GM19455 (cell line): ENCODE results near the gene ADAM12.

Experiments used
- ATAC-seq: cut with Tn5 transposase; IDR thresholded peaks from one replicate; pipeline ENCODE4 v1.9.1; 2021; ENCODE audit not compliant: unreplicated experiment

ADAM12 gene

GRCh38 chr10:126215746-126216631, 172.3 kb downstream of the ADAM12 start:
- ATAC-seq: no peak

DNA sequence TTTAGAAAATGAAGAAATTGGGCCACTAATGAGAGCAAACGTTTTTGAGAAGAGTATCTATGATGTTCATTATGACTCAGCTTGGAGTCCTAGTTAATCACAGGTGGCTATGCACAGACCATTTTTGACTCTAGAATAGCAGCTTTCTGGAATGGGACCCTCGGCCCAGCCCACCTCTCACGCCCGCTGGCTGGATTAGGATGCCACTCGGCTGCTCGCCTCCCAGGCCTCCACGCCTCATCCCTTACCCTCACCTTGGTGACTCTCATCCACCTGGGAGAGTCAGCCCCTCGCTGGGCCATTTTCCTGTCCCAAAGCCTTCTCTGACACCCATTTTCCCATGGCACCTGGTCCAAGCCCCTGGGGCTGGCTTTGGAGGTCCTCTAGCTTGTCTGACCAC, 173.6 kb downstream of the ADAM12 start:
- ATAC-seq: no peak

- no peak for ATAC-seq
Observed at GRCh38 chr10:126214021-126214420, 174.3 kb downstream of the ADAM12 start.

DNA sequence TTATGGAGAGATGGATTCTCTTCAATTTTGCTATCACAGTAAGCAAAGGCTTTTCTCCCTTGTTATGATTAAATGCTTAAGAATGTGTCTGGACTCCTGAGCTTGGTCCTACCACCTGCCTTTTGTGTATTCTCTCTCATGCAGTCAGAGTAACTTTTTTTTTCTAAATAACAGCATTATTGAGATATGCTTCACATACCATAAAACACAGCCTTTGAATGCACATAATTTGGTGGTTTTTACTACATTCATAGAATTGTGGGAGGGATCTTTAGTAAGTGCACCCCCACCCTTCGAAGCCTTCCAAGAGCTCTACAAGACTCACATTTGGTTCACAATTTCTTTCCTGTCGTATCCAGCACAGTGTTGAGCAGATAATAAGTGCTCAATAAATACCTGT, 175.5 kb downstream of the ADAM12 start:
- no peak for ATAC-seq

DNA sequence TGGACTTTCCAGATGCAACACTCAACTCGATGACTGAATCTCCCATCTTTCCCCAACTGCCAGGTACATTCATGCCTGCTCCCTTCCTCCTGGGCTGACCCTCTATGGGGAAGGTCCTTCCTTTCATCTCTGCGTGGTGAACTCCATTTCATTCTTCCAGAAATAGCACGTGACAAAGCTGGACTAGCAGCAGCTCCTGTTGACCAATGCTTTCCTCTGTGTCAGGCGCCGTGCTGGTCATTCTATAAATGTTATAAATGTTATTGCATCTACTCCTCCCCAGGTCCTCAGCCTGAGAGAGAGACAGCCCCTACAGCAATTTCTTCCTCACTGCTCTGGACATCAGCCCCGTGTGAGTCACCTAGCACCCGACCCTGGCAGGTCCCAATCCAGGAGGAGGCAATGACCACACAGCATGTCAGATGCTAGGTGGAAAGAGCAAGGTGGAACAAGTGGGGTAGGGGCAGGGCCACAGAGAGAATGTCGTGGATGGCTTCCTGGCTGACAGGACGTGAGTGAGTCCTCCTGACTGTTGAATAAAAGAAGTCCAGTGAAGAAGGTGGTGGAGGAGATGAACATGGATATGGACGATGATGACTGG, 178.1 kb downstream of the ADAM12 start:
- ATAC-seq: no peak

GRCh38 chr10:126209451-126209850, 178.8 kb downstream of the ADAM12 start:
- no peak for ATAC-seq

- ATAC-seq: no peak
Observed at GRCh38 chr10:126208726-126209302, 179.5 kb downstream of the ADAM12 start.

GRCh38 chr10:126207851-126208250, 180.4 kb downstream of the ADAM12 start:
- no peak for ATAC-seq

GRCh38 chr10:126207313-126207771, 180.9 kb downstream of the ADAM12 start:
- no peak for ATAC-seq

DNA sequence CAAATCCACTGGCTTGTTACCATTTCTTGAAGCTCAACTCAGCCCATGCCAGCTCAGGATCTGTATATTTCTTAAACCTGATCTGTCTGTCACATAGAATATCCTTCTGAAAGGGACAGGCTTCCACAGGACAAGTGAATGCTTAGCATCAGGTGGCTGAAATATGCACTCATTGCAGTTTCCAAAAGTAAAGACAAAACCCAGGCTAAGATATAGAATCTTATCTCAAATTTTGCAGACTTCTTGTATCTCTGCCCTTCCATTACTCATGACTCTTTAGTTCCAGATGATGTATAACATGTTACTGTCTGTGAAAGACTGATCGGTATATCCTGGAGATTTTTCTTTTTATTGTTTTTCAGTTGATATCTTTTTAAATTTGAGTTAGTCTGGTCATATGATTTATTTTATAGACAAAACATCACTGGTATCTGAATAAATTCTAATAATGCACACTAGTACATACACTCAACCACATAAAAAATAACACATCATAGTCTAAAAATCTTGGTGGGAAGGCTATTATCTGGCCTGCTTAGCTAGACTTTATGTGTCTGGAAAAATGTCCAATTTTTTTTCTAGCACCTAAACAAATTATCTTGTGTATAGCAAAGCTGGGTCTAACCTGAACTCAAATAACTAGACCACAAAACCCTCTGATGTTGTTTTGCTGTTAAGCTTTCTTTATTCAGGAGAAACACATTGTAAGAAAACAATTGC, 182.6 kb downstream of the ADAM12 start:
- ATAC-seq: no peak

DNA sequence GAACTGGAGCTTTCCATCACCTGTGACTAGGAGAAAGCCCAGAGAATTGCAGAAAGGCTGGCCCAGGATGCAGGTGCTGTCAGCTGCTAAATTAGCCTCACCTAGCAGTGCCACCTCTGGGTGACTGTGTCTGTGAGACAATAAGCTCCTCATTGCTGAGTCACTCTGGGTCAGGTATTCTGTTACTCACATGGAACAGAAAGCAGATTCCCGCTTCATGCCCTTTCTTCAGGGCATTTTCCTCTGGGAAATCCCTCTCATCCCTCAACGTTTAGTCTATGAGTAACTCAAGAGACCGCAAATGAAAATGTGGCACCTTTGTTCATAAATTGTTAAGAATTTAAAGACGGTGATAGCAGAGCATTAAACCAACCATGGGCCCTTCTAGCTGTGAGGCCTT, 184.0 kb downstream of the ADAM12 start:
- ATAC-seq: no peak

GRCh38 chr10:126203746-126204145, 184.5 kb downstream of the ADAM12 start:
- no peak for ATAC-seq

- no peak for ATAC-seq
Observed at GRCh38 chr10:126201603-126202002, 186.7 kb downstream of the ADAM12 start.

DNA sequence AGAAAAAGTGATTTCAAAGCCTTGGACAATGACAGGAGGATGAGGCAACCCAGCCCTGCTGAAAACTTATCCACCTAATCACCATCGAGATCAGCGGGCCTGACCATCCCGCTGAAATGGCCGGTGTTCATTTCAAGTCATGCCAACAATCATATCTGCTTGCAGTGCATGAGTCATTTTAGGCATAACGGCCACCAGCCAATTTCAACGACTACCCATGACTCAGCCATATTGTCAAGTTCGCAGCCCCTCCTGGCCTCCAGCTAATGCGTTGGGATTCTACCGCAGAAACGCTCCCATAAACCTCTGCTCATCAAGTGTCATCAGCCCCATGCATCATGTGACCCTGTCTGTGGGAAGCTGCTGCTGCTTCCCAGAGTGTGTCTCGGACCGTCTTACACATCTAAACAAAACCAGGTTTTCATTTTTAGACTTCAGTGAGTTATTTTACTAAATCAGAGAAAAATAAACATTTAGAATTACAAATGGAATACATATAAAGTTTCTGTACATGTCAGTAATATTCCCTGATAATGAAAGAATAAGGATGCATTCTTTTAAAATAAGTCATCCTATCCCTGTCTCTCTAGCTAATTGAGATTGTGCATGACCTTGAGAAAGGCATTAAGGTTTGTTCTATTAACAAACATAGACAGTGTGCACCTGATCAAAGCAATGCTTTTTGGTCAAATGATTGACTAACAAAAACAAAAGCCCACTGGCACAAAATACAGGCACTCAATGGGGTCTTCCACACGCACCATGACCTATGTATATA, 188.9 kb downstream of the ADAM12 start:
- no peak for ATAC-seq

- ATAC-seq: no peak
Observed at GRCh38 chr10:126198681-126199080, 189.6 kb downstream of the ADAM12 start.

GRCh38 chr10:126197036-126197543, 191.2 kb downstream of the ADAM12 start:
- no peak for ATAC-seq

DNA sequence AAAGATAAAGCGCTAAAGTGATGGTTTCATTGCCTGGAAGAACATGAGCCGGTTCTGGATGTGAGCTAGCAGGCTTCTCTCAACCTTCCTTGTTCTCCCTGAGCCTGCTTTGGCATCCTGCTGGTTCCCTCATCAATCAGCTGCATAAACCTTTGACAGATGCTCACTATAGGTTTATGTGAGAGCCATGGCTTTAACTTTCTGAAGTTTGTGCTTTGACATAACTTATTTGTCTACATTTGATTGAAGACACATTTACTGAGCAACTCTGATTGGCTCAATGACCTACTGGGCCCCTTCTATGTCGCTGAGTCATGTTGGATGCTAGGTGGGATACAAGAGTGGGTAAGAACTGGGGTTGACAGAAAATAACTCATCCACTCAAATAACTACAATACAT, 192.0 kb downstream of the ADAM12 start:
- no peak for ATAC-seq

- no peak for ATAC-seq
Observed at GRCh38 chr10:126191192-126191591, 197.1 kb downstream of the ADAM12 start.

- ATAC-seq: no peak
Observed at GRCh38 chr10:126188679-126189200, 199.5 kb downstream of the ADAM12 start.

DNA sequence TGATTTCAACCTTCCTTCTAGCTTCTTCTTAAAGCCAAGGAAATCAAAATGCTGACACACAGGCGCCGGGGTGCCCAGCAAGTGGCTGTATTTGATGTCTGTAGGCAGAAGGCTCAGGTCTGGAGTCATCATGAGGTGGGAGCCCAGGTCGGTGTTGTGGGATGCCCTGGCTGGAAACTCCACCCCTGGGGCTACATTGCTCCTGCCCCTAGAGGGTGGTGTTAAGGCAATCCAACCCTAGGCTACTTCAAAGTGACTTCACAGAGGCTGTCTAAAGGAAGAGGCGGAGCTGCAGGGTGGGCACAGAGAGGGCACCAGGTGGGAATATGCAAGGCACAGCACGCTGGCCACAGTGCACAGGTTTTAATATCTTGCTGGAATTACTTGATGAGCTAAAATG, 200.9 kb downstream of the ADAM12 start:
- ATAC-seq: no peak
